ENCODE measurements around the gene C1QTNF9B.
"Not testable (repeated sequence)": the region's sequence is repeated elsewhere in the genome, so short reads cannot be mapped to it uniquely, and the experiment has no call there.

C1QTNF9B gene

GRCh38 chr13:23945612-23946011, 48.3 kb upstream of the C1QTNF9B start:
- no peak for TF ChIP-seq POLR2AphosphoS5 (IDR thresholded peaks at IDR 0.05; ENCODE audit: low read depth)
- peaks cover 4% of the 10 kb centered on the region for H3K27me3 ChIP-seq (ENCODE audit: insufficient read depth, poor library complexity, severe bottlenecking)
- no peak for DNase-seq (ENCODE audit: low read depth in 1 of 2, low spot score in 1 of 2)
- H3K4me3 ChIP-seq (replicated peaks; ENCODE audit: insufficient read depth, low read length): no peak overlapping the region
- H3K27ac ChIP-seq (replicated peaks): no peak overlapping the region

GRCh38 chr13:23941211-23941610, 43.9 kb upstream of the C1QTNF9B start:
- TF ChIP-seq CTCF (IDR thresholded peaks at IDR 0.05; ENCODE audit: insufficient read depth, low read length) (no peak), SPI1 (IDR thresholded peaks at IDR 0.05; ENCODE audit: borderline replicate concordance, low read depth) (no peak), POLR2AphosphoS5 (IDR thresholded peaks at IDR 0.05; ENCODE audit: low read depth) (no peak), REST (IDR thresholded peaks at IDR 0.05; ENCODE audit: insufficient replicate concordance, low read depth) (no peak), GABPA (IDR thresholded peaks at IDR 0.05; ENCODE audit: low read depth) (no peak)

GRCh38 chr13:23939666-23940065, 42.4 kb upstream of the C1QTNF9B start:
- H3K27ac ChIP-seq (replicated peaks); DNase-seq (ENCODE audit: low read depth in 1 of 2, low spot score in 1 of 2); H3K27me3 ChIP-seq (ENCODE audit: insufficient read depth, poor library complexity, severe bottlenecking); H3K4me3 ChIP-seq (replicated peaks; ENCODE audit: insufficient read depth, low read length): not testable (repeated sequence)

More at GRCh38 chr13:23941211-23941610, 43.9 kb upstream of the C1QTNF9B start:
- H3K27me3 ChIP-seq (ENCODE audit: insufficient read depth, poor library complexity, severe bottlenecking): peaks cover 8% of the 10 kb centered on the region
- no peak overlapping the region for H3K27ac ChIP-seq (replicated peaks)
- DNase-seq (ENCODE audit: low read depth in 1 of 2, low spot score in 1 of 2): no peak
- no peak overlapping the region for H3K4me3 ChIP-seq (replicated peaks; ENCODE audit: insufficient read depth, low read length)

- Histone ChIP-seq H3K27me3 (ENCODE audit: insufficient read depth, poor library complexity, severe bottlenecking) (peaks cover 4% of the 10 kb centered on the region), H3K4me3 (replicated peaks; ENCODE audit: insufficient read depth, low read length) (no peak overlapping the region), H3K27ac (replicated peaks) (no peak overlapping the region)
- DNase-seq (ENCODE audit: low read depth in 1 of 2, low spot score in 1 of 2): no peak
- TF ChIP-seq SPI1 (IDR thresholded peaks at IDR 0.05; ENCODE audit: borderline replicate concordance, low read depth) (no peak), GABPA (IDR thresholded peaks at IDR 0.05; ENCODE audit: low read depth) (no peak), CTCF (IDR thresholded peaks at IDR 0.05; ENCODE audit: insufficient read depth, low read length) (no peak), POLR2AphosphoS5 (IDR thresholded peaks at IDR 0.05; ENCODE audit: low read depth) (no peak), REST (IDR thresholded peaks at IDR 0.05; ENCODE audit: insufficient replicate concordance, low read depth) (no peak)
Observed at GRCh38 chr13:23934520-23934919, 37.2 kb upstream of the C1QTNF9B start.

- Histone ChIP-seq H3K27ac (replicated peaks) (no peak overlapping the region), H3K27me3 (ENCODE audit: insufficient read depth, poor library complexity, severe bottlenecking) (peaks cover 2% of the 10 kb centered on the region), H3K4me3 (replicated peaks; ENCODE audit: insufficient read depth, low read length) (no peak overlapping the region)
- no peak for TF ChIP-seq REST (IDR thresholded peaks at IDR 0.05; ENCODE audit: insufficient replicate concordance, low read depth)
- no peak for TF ChIP-seq POLR2AphosphoS5 (IDR thresholded peaks at IDR 0.05; ENCODE audit: low read depth)
- TF ChIP-seq GABPA (IDR thresholded peaks at IDR 0.05; ENCODE audit: low read depth): no peak
- TF ChIP-seq CTCF (IDR thresholded peaks at IDR 0.05; ENCODE audit: insufficient read depth, low read length): no peak
- no peak for TF ChIP-seq SPI1 (IDR thresholded peaks at IDR 0.05; ENCODE audit: borderline replicate concordance, low read depth)
- DNase-seq (ENCODE audit: low read depth in 1 of 2, low spot score in 1 of 2): no peak
Observed at GRCh38 chr13:23928985-23929384, 31.7 kb upstream of the C1QTNF9B start.

All from HL-60 (cell line).